Stimulated activated CD4-positive, alpha-beta T cell treated with anti-CD3 and anti-CD28 coated beads, Interleukin-4, amount 100 ng/mL, for 48 hours (primary cell): Measurements from ENCODE around the gene APOC3.
"Not testable (repeated sequence)": the region's sequence is repeated elsewhere in the genome, so short reads cannot be mapped to it uniquely, and the experiment has no call there.

Source experiments
- DNase-seq, 2 donors: peaks; one replicate each; pipeline ENCODE4 v3.0.0-alpha.2; 2020; ENCODE audit warnings: low read depth in 2 of 2

APOC3 gene

DNA sequence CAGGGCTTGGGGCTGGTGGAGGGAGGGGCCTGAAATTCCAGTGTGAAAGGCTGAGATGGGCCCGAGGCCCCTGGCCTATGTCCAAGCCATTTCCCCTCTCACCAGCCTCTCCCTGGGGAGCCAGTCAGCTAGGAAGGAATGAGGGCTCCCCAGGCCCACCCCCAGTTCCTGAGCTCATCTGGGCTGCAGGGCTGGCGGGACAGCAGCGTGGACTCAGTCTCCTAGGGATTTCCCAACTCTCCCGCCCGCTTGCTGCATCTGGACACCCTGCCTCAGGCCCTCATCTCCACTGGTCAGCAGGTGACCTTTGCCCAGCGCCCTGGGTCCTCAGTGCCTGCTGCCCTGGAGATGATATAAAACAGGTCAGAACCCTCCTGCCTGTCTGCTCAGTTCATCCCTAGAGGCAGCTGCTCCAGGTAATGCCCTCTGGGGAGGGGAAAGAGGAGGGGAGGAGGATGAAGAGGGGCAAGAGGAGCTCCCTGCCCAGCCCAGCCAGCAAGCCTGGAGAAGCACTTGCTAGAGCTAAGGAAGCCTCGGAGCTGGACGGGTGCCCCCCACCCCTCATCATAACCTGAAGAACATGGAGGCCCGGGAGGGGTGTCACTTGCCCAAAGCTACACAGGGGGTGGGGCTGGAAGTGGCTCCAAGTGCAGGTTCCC, at the start of gene APOC3:
TSS of gene APOC3 (plus strand) at position 383 of the 659 bp plus-strand sequence. CDS start 676 bp downstream, outside the sequence.
- DNase-seq: no peak

DNA sequence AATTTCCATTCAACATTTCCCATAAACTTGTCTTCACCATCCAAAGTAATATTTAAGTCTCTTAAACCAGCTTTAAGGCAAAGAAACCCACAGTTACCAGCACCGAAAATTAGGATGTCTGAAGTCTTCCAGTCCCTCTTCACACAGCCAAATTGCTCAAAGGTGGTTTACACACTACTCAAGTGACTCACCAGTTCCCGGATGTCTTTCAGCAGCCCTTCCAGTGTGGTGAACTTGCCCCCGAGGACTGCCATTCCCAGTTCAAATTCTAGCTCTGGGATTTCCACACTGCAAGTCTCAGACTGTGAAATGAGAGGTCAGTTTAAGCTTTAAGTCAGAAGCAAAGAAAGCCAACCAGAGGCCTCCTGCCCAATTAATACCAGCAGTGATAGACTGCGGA, 47.0 kb upstream of the APOC3 start:
- DNase-seq: no peak

DNA sequence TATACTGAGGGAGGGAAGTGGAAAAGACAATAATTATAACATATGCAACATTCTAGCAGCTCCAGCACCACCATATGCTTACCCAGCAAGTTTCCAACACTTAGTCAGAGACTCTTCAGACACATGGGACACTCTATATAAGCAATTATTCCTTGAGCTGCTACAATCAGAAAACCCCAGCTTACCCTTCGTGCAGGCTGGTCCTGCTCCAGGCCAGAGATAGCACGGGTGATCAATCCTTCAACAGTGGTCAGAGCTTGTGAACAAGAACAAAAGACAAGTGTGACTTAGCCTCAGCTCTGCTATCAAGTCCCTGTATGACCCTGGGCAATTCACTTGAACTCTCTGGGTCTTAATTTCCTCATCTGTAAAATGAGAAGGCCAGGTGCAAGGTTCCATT, 43.4 kb upstream of the APOC3 start:
- no peak for DNase-seq

DNA sequence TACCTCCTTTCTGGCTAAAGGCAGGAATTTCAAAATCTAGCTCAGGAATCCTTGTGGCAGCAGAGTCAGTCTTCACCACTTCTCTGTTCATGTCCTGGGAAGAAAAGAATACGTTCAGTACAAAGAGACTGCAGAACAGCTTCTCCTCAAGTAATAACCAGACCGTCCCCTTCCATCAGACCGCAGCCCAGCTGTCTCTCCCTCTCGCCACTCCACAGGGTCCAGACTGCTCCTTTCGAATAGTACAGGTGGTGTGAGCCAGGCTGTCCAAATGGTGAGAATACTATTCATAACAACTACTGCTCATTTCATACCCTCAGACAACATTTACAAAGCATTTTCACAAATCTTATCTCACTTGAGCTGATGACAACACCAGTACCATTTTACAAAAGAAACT, 42.7 kb upstream of the APOC3 start:
- DNase-seq: no peak

DNA sequence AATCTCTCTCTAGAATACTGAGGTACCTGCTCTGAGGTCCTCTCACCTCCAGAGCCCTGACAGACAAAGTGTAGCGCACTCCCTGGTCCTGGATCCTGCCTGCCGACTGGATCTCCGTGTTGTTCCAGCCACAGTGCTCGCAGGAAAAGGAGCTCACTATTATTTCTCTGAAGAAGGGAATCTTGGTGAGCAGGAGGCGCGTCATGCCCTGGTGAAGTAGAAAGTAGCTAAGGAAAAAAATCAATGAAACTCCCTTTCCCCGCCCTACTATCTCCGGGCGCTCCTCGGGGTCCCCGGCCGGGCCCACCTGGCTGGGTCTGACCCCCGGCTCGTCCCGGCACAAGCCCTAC, 42.3 kb upstream of the APOC3 start:
- no peak for DNase-seq

DNA sequence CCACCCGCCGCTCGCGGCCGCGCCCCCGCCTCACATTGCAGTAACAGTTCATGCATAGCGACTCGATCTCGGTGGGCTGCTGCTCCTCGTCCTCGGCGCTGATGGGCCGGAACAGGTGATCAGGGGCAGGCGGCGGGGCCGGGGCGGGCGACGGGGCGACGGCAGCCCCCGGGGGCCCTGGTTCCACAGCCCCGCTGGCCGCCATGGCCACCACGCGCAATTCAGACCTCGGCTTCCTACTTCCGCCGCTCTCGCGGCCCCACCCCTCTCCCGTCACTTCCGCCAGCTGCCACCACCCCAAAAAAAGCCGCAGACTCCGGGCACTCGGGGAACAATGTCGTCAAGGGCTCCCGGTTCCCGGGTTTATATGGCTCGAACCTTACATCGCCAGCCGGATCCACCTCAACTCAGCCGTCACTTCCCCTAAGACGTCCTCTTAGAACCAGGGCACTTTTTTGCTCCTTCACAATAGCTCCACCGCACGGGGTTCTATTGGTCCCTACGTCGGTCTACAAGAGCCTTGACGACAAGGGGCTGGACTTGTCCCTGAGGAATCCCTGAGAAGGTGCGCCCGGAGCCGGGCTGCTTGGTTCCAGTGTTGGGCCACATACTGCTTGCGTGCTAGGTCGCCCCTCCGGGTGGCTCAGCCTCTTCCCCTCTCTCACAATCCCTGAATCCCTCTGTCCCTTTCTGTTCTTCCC, 41.8 kb upstream of the APOC3 start, which contains the start of gene ZPR1:
TSS of gene ZPR1 (minus strand) at position 238 of the 701 bp plus-strand sequence. CDS start at position 205, 33 bp downstream.
- DNase-seq: peak; percentile 75 to 78

DNA sequence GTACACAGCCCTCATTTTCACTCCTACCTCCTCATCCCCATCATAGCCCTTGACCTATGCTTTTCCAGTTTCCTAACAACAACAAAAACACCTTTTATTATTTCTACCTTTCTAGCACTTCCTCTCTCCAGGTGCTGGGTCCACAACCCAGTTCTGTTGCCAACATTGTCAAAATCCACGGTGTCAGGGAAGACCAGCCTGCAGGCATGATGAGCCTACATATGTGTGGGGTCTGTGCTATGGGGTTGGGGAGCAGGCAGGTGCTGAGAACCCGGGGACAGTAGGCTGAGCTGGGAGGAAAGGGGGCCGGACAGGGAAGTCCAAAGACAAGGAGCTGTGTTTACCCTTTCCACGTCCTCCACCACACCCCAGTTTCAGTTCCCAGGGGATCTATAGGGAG, 41.2 kb upstream of the APOC3 start:
- DNase-seq: no peak

DNA sequence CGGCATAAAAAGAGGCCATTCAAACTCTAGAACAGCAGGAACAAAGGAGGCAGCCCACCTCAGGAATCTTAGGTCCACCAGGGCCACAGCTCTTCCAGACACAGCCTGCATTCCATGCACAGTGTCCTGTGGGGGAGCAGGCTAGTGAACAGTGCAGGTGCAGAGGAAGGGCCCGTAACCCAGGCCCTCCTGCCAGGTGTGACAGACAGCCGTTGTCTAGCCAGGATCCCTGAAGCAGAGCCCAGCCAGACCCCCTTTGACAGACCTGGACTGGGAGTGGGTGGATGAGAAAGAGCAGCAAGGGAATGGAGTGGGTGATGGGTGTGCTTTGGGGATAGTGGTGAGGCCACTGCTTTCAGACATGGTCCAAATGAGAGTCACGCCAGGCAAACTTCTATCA, 40.7 kb upstream of the APOC3 start:
- DNase-seq: no peak

DNA sequence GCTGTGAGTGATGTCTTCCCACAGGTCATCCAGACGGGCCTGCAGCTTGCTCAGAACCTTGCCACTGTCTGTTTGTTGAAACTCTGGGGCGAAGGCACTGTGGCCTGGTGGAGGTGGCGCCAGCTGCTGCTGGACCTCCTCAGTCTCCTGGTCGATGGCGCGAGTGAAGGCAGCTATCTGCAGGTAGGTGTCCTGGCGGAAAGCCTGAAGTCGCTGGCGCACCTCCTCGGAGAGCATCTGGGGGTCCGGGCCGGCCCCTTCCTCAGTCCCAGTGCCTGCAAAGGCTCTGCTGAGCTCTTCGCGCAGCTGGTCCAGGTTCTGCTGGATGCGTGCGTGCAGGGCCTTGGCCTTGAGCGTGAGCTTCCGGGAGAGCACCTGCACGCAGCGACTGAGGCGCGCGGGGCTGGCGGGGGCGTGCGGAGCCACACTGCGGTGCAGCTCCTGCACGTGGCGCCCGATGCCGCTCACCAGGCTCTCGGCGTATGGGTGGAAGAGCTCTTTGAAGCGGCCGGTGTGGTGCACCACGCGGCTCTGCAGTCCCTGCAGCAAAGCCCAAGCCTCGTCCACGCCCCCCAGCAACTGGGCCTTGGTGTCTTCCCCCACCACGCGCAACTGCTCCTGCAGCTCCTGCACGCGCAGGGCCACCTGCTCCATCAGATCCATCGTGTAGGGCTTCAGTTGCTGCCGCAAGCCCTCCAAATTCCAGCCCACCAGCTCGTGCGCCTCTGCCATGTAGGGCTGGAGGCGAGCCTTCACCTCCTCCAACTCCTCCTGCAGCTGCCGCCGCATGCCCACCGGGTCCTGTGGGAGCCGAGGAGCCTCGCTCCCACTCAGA, 39.3 kb upstream of the APOC3 start:
- DNase-seq: no peak

DNA sequence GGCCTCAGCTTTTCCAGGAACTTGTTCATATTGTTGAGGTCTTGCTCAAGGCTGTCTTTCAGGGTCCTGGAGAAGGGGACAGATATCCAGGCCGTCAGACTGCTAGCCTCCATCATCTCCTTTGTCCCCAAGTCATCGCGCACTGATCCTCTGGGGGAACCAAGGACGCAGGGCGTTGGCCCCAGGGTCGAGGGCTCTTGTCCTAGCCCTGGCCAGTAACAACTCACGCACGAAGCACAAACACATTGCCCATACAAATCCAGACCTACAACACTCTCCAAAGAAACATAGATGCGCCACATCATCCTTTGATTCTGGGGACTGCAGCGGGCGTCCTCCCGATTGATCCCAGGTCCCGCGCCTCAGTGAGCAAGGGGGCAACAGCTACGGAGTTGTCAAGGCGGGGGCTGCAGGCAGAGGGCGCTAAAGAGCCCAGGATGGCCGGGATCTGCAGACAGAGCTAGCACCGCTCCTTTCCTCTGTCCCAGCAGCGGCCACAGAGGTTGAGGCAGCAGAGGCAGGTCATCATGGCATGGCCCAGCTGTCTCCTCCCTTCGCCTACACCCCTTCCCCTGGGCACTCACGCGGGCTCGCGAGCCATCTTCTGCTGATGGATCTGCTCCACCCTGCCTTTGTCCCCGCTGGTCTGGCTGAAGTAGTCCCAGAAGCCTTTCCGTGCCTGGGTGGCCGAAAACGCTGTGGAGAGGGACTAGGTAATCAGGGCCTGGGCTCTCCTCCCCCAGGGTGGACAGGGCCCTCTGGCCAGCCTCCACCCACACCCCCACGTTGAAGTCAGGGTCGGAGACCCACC, 38.5 kb upstream of the APOC3 start:
- DNase-seq: peak; percentile 69 to 81

DNA sequence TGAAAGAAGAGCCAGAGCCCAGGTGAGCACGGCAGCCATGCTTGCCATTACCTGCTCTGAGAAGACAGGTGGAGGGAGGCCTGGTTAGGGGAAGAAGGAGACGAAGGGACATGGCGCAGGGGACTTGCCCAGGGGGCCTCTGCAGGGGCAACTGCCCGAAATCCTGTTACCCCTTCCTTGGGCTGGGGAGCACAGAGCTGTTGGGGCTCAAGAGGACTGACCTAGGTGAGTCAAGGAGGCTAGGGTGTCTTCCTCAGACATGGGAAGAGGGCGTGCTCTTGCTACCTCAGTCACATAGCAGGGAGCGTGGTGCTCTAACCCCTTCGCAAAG, 37.9 kb upstream of the APOC3 start, which contains the start of gene APOA5:
TSS of gene APOA5 (minus strand) at position 67 of the 331 bp plus-strand sequence. CDS start at position 48, 19 bp downstream.
- no peak for DNase-seq

DNA sequence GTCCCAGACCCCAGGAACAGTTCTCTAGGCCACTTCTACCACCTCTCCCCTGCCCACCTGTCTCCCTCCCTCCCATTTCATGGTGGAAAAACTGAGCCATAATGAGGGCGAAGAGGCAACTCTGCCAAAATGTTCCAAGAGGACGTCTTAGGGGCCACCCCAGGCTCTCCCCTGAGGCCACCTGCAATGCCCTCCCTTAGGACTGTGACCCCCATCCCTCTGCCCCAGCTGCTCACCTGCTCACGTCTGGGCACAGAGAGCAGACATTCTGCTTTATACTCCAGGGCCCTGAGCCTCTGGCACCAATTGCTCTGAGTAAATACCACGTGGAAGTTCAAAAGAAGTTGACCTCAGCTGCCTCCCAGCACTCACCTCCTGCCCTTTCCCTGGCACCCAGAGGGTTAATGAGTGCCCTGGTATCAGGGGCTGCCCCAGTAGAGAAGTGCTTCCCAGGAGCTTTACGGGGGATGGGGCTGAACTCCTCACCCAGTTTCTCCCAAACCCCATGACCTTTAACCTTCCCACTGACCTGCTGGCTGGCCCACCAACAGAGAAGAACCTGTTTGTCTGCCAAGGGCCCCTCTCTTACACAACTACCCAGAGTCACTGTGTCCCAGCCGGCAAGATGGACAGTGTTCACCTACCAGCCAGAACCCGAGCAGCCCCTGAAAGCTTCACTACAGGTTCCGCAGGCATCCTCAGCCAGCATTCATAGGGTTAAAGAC, 37.4 kb upstream of the APOC3 start:
- no peak for DNase-seq

DNA sequence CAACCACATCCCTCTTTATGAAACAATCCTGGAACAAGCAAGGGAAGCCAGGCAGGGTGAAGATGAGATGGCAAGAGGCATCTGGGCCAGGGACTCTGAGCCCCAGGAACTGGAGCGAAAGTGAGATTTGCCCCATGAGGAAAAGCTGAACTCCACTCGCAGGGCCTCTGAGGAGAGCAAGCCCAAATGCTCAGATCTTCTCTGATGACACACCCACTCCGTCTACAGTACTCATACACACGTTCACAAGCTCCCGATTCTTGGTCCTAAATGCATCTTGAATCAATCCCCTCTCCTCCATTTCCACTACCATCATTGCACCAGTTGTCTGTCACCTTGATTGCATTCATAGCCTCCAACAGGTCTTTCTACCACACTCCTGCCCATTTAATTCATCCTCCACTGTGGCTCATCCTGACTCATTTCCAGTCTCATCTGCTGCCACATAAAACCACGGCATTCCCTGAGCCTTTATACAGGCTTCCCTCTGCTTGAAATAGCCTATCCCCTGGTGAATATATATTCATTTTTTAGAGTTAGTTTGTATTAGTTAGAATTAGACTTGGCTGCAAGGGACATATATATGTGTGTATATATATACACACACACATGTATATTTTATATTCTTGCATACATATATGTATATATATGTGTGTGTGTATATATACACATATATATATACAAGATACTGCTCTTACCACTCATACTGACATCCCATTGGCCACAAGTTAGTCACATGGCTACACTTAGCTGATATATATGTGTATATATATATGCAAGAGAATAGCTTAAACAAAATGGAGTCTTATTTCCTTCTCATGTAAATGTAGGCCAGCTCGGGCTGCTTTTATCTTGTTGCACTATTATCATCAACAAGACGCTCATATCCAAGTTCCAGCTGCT, 36.6 kb upstream of the APOC3 start:
- DNase-seq: no peak

DNA sequence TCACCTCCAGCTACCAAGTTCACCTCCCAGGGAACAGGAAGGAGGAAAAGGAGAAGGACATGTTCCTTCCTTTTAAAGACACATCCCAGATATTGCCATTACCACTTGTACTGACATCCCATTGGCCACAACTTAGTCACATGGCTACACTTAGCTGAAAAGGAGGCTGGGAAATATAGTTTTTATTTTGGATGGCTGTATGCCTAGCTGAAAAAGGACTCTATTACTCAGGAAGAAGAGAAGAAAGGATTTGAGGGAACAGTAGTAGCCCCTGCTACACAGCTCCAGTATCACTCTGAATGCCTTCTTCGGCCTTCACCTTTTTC, 36.0 kb upstream of the APOC3 start:
- no peak for DNase-seq

DNA sequence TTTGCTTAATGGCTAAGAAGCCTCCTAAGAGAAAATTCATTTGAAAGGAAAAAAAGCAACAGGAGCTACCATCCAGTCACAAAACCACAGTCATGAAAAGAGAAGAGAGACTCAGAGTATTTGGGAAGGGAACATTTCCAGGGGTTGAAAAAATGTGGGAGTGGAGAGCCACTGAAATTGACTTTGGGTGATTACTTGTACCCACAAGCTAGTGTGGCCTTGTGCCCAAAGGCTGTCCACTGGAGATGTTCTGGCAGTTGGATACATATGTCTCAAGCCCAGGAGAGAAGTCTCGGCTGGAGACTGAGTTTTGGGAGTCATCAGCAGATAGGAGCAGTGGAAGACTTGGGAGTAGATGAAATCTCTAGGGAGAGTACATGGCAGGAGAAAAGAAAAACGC, 34.9 kb upstream of the APOC3 start:
- DNase-seq: no peak

DNA sequence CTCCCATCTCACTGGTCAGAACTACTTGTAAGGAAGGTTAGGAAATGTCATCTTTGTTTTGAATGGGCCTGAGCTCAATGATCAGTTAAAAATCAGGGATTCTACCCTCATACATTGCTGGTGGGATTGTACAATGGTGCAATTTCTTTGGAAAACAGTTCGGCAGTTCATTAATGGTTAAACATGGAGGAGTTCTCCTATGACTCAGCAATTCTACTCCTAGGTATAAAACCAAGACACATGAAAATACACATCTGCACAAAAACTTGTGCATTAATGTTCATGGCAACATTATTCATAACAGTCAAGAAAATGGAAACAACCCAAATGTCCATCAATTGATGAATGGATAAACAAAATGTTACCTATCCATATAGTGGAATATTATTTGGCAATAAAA, 33.2 kb upstream of the APOC3 start:
- DNase-seq: no peak

DNA sequence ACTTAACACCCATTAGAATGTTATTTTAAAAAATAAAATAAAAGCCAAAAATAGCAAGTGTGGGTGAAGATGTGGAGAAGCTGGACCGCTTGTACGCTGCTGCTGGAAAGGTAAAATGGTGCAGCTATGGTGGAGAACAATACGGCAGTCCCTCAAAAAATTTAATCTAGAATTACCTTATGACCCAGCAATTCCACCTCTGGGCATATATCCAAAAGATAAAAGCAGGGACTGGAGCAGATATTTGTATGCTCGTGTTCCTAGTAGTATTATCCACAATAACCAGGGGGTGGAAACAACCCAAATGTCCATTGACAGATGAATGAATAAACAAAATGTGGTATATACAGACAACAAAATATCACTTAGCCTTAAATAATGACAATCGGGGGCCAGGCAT, 31.9 kb upstream of the APOC3 start:
- DNase-seq: no peak

DNA sequence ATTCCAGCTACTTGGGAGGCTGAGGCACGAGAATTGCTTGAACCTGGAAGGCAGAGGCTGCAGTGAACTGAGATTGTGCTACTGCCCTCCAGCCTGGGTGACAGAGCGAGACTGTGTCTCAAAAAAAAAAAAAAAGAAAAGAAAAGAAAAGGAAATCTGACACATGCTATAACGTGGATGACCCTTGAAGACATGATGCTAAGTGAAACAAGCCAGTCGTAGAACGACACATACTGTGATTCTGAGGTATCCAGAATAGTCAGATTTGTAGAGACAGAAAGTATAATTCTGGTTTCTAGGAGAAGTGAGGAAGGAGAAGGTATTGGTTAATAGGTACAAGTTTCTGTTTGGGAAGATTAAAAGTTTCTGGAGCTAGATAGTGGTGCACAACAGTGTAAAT, 31.3 kb upstream of the APOC3 start:
- no peak for DNase-seq

DNA sequence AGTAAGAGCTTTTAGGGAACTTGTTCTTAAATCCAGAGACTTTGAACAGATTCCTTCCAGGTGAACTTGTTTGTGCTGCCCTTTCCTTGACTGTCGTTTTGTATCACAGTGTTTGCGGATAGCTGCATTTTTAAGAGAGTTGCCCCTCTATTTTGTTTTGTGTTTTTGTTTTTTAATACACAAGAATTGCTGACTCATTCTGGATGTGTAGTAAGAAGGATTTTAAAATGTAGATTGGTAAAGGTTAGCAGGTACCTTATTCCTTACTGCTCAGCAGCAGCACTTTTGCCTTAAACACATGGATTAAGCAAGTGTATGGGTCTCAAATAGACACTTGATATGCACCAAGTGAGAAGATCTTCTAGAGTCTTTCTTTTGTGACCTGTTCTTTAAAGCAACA, 29.1 kb upstream of the APOC3 start:
- DNase-seq: no peak

DNA sequence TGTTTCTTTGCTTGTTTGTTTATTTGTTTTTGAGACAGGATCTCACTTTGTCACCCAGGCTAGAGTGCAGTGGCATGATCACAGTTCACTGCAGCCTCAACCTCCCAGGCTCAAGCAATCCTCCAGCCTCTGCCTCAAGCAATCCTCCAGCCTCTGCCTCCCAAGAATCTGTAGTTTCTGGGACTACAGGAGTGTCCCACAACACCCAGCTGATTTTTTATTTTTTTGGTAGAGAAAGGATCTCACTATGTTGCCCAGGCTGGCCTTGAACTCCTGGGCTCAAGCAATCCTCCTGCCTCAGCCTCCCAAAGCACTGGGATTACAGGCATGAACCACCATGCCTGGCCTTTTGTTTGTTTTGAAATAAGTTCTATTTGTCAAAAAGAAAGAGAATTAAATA, 28.0 kb upstream of the APOC3 start:
- not testable (repeated sequence) for DNase-seq
